Activated CD8-positive, alpha-beta memory T cell treated with anti-CD3 and anti-CD28 coated beads for 1 hour (primary cell): ENCODE results near the gene GNAI1.

Source experiments
- DNase-seq, 2 donors: peaks; one replicate each; pipeline ENCODE4 v3.0.0-alpha.2; 2020; ENCODE audit warnings: low read depth in 1 of 2; ENCODE audit errors: extremely low read depth in 1 of 2

GNAI1 gene

DNA sequence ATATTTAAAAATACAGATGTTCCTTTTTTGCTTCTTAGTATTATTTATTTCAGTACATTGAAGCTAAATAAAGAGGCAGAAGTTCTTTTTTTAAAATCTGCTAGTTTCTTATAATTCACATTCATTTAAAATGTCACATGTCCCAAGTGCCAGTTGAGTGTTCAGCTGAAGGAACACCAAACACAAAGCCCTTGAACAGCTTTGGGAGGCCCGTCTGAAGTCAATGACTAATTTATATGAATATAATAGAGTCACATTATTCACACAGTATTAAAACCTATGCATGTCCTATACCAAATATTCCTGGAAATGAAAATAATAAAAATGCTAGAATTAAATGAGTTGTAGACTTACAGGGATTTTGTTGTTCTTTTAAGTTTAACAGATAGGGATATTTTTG is 70.3 kb downstream of the GNAI1 start:
- no peak for DNase-seq

DNA sequence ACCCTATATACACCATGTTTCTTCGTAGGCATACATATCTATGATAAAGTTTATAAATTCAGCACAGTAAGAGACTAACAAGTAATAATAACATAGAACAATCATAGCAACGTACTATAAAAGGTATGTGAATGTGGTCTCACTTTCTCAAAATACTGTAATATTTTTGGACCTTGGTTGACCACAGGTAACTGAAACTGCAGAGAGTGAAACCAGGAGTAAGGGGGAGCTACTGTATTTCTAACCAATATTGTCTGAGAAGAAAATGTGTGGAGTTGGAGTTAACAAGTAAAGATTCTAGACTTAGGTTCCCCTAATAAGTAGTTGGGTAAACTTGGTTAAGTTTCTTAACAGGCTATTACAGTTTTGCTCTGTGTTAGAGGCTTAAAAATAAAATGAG is 72.1 kb downstream of the GNAI1 start:
- DNase-seq = no peak

DNA sequence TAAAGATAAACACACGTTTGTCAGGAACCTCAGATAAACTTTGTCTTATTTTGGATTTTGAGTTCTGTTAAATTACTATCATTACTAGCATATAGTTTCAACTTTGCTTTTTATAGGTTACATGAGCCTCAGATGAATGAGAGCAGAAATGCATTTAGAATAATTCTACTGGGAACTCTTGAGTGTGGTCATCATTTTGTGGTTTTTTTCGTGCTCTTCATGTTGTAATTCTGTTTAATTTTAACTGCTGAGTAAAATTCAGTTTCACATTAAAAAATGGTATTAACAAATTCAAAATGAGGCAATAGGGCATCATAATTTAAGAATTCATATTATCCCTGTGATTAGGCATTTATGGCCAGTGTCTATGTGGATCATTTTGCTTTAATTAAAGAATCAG is 72.9 kb downstream of the GNAI1 start:
- no peak for DNase-seq

GRCh38 chr7:80208700-80209099 is 74.1 kb downstream of the GNAI1 start:
- no peak for DNase-seq

DNA sequence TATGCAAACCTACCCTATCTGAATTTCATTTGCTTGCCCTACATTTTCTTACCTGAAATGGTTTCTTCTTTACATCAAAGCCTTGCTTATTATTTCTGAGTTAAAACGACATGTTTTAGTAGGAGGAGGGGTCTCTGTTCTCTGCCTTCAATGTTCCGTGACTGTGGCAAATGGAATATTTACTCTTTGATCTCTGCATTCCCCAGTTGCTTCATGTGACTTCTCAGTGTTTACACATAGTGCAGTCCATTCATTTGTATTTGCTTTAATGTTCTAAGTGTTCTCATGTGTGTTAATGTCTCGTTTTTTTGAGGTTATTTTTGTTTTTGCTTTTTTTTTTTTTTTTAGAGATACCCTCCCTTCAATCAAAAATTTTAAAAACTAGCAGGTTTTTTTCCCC is 75.8 kb downstream of the GNAI1 start:
- no peak for DNase-seq

DNA sequence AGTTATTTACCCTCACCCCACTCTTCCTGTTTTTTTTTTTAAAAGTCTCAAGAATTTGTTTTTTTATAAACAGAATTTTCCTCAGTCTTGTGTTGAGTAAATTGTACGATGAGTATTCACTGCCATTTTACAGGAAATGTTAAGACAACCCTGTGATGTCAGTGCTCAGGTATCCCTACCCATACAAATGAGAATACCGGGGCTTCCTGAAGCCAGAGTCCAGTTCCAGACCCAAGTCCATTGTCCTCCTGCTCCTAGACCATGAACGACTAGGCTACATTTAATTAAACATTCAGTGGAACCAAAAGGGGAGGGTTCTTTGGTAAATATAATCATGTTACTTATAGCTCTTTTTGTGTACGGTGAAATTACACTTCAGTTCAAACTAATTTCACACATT is 79.2 kb downstream of the GNAI1 start:
- DNase-seq = no peak

GRCh38 chr7:80215734-80216133 is 81.1 kb downstream of the GNAI1 start:
- no peak for DNase-seq

DNA sequence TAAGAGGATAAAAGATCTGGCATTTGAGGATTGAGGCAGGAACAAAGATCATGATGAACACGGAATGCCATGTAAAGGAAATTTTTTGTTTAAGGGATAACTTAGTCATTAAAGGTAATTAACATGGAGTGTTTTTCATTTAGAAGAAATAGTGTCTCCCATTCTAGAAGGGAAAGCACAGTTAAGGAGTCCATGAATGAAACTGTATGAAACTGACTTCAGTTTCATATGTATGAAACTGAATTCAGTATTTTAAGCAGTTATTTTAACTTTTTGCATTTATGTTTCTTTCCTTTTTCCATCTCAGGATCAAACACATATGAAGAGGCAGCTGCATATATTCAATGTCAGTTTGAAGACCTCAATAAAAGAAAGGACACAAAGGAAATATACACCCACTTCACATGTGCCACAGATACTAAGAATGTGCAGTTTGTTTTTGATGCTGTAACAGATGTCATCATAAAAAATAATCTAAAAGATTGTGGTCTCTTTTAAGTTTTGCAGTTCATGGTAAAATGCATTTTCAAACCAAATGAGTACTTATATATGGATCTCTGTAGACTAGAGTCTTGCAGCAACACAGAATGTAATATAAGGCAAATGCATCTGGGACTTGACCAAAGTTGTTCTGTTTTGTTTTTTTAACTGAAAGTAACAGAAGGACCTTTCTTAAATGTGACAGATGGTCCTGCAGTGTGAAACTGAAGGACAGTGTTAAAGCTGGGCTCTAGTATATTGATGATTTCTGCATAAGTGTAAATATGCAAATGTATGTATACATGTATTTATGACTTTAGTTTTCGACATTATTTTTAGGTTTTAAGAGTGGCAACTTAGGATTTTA is 82.6 kb downstream of the GNAI1 start:
- no peak for DNase-seq

DNA sequence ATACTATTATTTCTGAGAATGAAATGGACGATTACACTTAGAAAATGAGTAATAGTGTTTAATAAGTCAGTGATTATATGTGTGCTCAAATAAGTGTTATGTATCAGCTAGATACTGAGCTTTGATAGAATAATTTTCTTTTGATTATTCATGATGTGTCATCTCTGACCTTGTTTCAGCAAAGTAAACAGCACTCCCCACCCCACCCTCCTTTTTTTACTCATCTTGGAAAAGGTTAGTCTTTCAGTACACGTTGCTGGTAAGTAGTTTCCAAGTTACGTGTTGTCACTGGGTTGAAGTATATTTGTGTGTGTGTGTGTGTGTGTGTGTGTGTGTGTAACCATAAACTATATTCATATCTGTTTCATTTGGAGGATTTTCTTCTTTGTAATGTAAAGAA is 84.1 kb downstream of the GNAI1 start:
- DNase-seq = no peak

DNA sequence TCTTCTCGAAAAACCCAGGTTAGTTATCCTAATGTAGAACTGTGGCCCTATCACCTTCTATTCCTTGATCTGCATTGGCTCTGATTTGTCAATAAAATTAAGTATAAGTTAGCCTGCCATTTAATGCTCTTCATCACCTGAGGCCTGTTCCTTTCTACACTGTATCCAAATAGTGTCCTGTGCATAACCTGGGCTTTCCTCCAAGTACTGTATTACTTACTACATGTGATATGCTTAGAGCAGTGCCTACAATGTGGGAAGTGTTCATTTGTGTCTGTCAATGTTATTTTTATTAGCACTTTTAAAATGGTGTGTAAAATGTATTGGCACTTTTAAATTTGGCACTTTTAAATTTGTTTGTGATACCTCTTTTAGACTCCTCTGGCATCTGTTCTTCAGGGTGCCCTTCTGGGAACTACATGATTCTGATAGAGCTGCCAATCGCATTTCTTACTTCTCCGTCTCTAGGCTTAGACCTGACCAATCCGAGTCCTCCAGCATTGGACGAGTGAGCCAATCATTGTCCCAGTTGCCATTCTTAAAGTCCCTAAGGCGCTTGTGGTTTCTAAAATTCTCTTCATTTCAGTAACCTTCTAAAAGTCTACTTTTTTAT is 85.5 kb downstream of the GNAI1 start:
- no peak for DNase-seq

DNA sequence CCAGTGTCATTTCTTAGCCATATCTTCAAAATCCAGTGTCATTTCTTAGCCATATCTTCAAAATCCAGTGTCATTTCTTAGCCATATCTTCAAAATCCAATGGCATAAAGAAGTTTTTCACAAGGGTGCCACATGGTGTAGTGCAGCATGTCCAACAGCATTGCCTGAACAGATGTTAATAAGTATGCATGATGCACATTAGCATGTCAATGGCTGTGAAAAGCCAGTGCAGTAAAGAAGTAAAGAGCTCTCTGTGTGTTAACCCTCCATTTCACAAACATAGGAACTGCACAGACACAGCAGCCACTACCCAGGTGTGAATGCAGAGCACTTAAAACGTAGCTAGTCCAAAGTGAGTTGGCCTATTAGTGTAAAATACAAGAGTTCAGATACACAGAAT is 89.8 kb downstream of the GNAI1 start:
- no peak for DNase-seq

- no peak for DNase-seq
Measured at GRCh38 chr7:80225361-80225760, 90.7 kb downstream of the GNAI1 start.

GRCh38 chr7:80226629-80227028 is 92.0 kb downstream of the GNAI1 start:
- no peak for DNase-seq

DNA sequence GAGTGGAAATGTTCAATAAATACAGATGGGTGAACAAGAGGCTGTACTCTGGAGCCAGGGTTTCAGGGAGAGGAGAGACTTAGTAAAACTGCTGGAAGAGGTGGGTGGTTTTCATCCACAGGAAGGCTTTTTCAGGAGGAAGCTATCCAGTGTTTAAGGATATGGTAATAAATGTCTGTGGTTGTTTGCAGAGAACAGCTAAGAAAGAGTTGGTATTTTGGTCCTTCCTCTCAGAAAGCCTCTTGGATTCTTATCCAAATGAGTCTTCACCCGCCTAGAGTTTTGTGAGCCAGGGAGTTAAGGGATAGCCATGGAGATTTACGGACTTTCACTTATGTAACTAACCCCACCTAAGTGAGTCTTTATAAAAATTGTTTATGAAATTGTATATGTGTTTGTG is 95.7 kb downstream of the GNAI1 start:
- DNase-seq = no peak

DNA sequence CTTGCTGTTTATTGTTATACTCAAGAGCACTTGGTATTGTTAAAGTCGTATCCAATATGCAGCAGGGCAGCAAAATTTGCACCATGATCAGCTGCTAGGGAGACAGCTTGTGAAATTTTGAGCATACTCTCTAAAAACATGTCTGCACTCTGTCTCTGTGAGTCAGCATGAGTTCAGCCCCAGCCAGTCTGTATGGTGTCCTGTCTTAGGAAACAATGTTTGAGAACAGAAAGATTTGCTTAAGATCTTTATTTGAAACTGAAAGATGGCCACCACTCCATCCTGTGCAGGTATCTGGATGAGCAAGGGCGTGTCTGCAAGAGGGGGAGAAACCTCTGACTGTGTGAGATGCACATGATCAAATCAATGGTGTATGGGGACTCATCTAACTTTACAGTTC is 97.1 kb downstream of the GNAI1 start:
- no peak for DNase-seq

GRCh38 chr7:80232979-80233724 is 98.5 kb downstream of the GNAI1 start:
- no peak for DNase-seq

DNA sequence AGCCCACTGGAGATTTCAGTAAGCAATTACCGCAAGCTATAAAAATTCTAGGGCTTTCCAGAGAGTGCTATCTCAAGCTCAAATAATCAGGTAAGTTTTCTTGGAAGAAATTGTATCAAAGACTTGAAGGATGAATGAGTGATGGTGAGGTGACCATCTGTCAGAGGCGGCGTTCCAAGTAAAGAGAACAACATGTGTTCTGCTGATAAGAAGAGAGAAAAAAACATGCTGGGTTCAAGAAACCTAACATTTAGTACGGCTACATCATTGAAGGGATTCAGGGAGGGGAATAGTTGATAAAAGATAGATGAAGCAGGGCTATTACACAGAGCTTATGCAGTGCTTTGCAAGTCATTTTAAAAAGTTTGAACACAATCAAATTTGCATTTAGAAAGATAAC is 100.7 kb downstream of the GNAI1 start:
- no peak for DNase-seq

- no peak for DNase-seq
Measured at GRCh38 chr7:80236681-80237080, 102.0 kb downstream of the GNAI1 start.

DNA sequence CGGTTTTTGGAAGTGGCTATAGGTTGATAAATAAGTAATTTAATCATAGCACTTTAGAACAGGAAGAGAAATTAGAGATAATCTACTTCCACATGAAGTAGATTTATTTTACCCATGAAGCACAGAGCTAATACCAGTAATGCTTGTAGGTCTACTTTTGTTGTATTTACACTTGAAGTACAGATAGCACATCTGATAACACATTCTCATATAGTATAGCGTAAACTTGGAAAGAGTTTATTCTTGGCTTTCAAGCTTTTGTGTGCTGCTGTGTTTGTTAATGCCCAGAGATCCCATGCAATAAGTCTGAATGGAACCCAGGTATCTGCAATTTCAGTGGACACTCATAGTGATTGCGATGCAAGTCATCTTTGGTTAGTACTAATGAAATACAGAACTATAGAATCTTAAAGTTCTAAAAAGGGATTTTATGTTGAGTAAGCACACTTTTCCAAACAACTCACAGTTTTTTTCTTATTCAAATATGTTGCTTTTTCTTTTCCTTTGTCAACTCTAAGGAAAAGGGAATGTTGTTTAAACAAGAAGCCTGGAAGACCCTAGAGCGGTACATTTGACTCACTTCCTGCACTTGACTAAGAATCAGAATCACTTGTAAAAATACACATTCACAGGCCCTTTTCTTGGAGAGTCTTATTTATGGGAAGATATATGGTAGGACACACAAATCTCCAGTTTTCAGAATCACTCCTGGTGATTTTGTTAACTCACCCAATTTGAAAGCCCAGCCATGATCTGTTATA is 105.8 kb downstream of the GNAI1 start:
- DNase-seq = no peak

- DNase-seq = no peak
Measured at GRCh38 chr7:80241671-80242070, 107.0 kb downstream of the GNAI1 start.

DNA sequence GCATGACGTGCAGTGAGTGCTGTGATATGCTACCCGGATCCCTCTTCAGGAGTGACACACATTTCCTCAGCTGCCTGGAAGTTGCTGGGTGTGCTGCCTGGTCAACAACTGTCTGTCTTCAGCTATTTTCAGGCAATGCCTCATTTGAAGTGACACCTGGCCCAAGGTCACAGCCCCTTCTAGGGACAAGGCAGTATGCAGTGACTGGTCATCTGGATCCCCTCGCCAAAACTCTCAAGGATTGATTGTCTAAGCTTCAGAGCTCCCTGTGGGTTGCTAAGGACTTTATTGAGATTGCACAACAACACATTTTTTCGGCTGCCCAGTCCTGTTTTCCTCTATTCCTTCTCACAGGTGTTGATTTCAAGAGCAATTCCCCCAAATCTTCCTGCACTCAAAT is 108.8 kb downstream of the GNAI1 start:
- DNase-seq = no peak
